Ascending aorta (tissue), 2 donors: Measurements from ENCODE around the gene HMMR. TPM values are rescaled to one million over a fixed set of nuclear protein-coding genes. Genes with fewer than 3 reads are reported as not detected.

Experiments
- DNase-seq, 2 donors: peaks; one replicate each; pipeline ENCODE4 v3.0.0-alpha.2; 2019; ENCODE audit warnings: low spot score in 2 of 2
- H3K27ac ChIP-seq, 2 donors: fragments of 200-600 bp; sonication (generic); one replicate each; pipeline ENCODE4 v1.5.1; 2016 to 2017; ENCODE audit warnings: mild to moderate bottlenecking in 1 of 2
- H3K27me3 ChIP-seq: fragments of 200-600 bp; sonication (generic); one replicate; pipeline ENCODE4 v1.5.1; 2017
- H3K36me3 ChIP-seq, 2 donors: fragments of 200-600 bp; sonication (generic); one replicate each; pipeline ENCODE4 v1.5.1; 2016
- H3K4me1 ChIP-seq, 2 donors: fragments of 200-600 bp; sonication (generic); one replicate each; pipeline ENCODE4 v1.5.1; 2016 to 2017; ENCODE audit warnings: mild to moderate bottlenecking in 1 of 2
- H3K4me3 ChIP-seq, 2 donors: fragments of 200-600 bp; sonication (generic); one replicate each; pipeline ENCODE4 v1.5.1; 2016 to 2017; ENCODE audit warnings: mild to moderate bottlenecking in 1 of 2
- H3K9me3 ChIP-seq, 2 donors: fragments of 200-600 bp; sonication (generic); one replicate each; pipeline ENCODE4 v1.5.1; 2016
- CTCF ChIP-seq, 3 experiments: fragments of 200-600 bp in 2 of 3; fragments of 450-650 bp in 1 of 3; sonication (generic) in 2 of 3; IDR thresholded peaks; one replicate each; pipeline ENCODE4 v1.5.1; 2016 to 2019; ENCODE audit warnings: antibody characterized with exemption in 3 of 3, mild to moderate bottlenecking in 1 of 3, moderate library complexity in 1 of 3
- intact Hi-C: fragments of 100-400 bp; cut with DNase I; formaldehyde crosslinking; loops from one replicate; pipeline ENCODE4 v1.15.1; 2023
- total RNA-seq: library from RNA; depleted of rRNA; stranded (reverse); fragments of >200 nt; gene quantifications from one replicate; pipeline ENCODE4 v1.1.0, GENCODE V29; 2016

HMMR gene
- total RNA-seq, 1 donor from 2014 or later: not detected

- no peak overlapping the region for H3K4me3 ChIP-seq
- no peak overlapping the region for H3K27ac ChIP-seq
- H3K27me3 ChIP-seq: no peaks in the 10 kb centered on the region
- peaks cover 28 to 36% of the 10 kb centered on the region in 2 donors for H3K36me3 ChIP-seq
- no peak for TF ChIP-seq CTCF (IDR thresholded peaks at IDR 0.05)
- no peaks in the 10 kb centered on the region for H3K9me3 ChIP-seq
- H3K4me1 ChIP-seq: peaks cover 5 to 9% of the 10 kb centered on the region in 2 donors
- intact Hi-C loops: no loop called here
- DNase-seq: no peak
Observed at GRCh38 chr5:163440954-163441353, 19.5 kb upstream of the HMMR start.

- TF ChIP-seq CTCF (IDR thresholded peaks at IDR 0.05): no peak
- DNase-seq: no peak
- H3K4me3 ChIP-seq: no peak overlapping the region
- no peaks in the 10 kb centered on the region for H3K27me3 ChIP-seq
- no peaks in the 10 kb centered on the region for H3K9me3 ChIP-seq
- intact Hi-C loops: no loop called here
- H3K4me1 ChIP-seq: no peaks in the 10 kb centered on the region
- peaks cover 41 to 62% of the 10 kb centered on the region in 2 donors for H3K36me3 ChIP-seq
- no peak overlapping the region for H3K27ac ChIP-seq
Observed at GRCh38 chr5:163444526-163444925, 15.9 kb upstream of the HMMR start.

GRCh38 chr5:163445345-163445744 is 15.1 kb upstream of the HMMR start:
- Histone ChIP-seq H3K9me3 (no peaks in the 10 kb centered on the region), H3K36me3 (peaks cover 41 to 69% of the 10 kb centered on the region in 2 donors), H3K27ac (no peak overlapping the region), H3K4me3 (no peak overlapping the region), H3K27me3 (no peaks in the 10 kb centered on the region), H3K4me1 (no peaks in the 10 kb centered on the region)
- intact Hi-C loops: no loop called here
- no peak for DNase-seq
- TF ChIP-seq CTCF (IDR thresholded peaks at IDR 0.05): no peak

GRCh38 chr5:163447191-163447590 is 13.2 kb upstream of the HMMR start:
- no peak overlapping the region for H3K4me3 ChIP-seq
- TF ChIP-seq CTCF (IDR thresholded peaks at IDR 0.05): no peak
- H3K36me3 ChIP-seq: peaks cover 41 to 75% of the 10 kb centered on the region in 2 donors
- H3K27ac ChIP-seq: no peak overlapping the region
- DNase-seq: no peak
- no peaks in the 10 kb centered on the region for H3K9me3 ChIP-seq
- H3K4me1 ChIP-seq: no peaks in the 10 kb centered on the region
- intact Hi-C loops: no loop called here
- no peaks in the 10 kb centered on the region for H3K27me3 ChIP-seq

GRCh38 chr5:163447875-163448274 is 12.6 kb upstream of the HMMR start:
- H3K9me3 ChIP-seq: no peaks in the 10 kb centered on the region
- no peaks in the 10 kb centered on the region for H3K4me1 ChIP-seq
- H3K27me3 ChIP-seq: no peaks in the 10 kb centered on the region
- no peak overlapping the region for H3K27ac ChIP-seq
- intact Hi-C loops: no loop called here
- H3K36me3 ChIP-seq: peaks cover 34 to 74% of the 10 kb centered on the region in 2 donors
- TF ChIP-seq CTCF (IDR thresholded peaks at IDR 0.05): no peak
- H3K4me3 ChIP-seq: no peak overlapping the region
- no peak for DNase-seq

GRCh38 chr5:163448491-163448890 is 11.9 kb upstream of the HMMR start:
- intact Hi-C loops: no loop called here
- Histone ChIP-seq H3K4me3 (no peak overlapping the region), H3K9me3 (no peaks in the 10 kb centered on the region), H3K27ac (no peak overlapping the region), H3K4me1 (no peaks in the 10 kb centered on the region), H3K27me3 (no peaks in the 10 kb centered on the region), H3K36me3 (peaks cover 35 to 70% of the 10 kb centered on the region in 2 donors)
- no peak for DNase-seq
- TF ChIP-seq CTCF (IDR thresholded peaks at IDR 0.05): no peak
